HL-60 (cell line): ENCODE results near the gene RALY.

Source experiments
- CTCF ChIP-seq: IDR thresholded peaks from one replicate; pipeline ENCODE4 v1.5.1; 2011; ENCODE audit warnings: low read length, control low read depth, inconsistent platforms; ENCODE audit not compliant: insufficient read depth
- GABPA ChIP-seq: IDR thresholded peaks from 2 replicates; pipeline ENCODE4 v1.6.1; 2012; ENCODE audit warnings: low read depth
- POLR2AphosphoS5 ChIP-seq: IDR thresholded peaks from 2 replicates; pipeline ENCODE4 v1.6.1; 2012; ENCODE audit warnings: low read depth
- REST ChIP-seq: IDR thresholded peaks from 2 replicates; pipeline ENCODE4 v1.6.1; 2012; ENCODE audit warnings: low read depth; ENCODE audit not compliant: insufficient replicate concordance
- SPI1 ChIP-seq: IDR thresholded peaks from 2 replicates; pipeline ENCODE4 v1.6.1; 2012; ENCODE audit warnings: low read depth, mild to moderate bottlenecking, borderline replicate concordance

- no peak for TF ChIP-seq CTCF
- TF ChIP-seq POLR2AphosphoS5: no peak
- no peak for TF ChIP-seq REST
- no peak for TF ChIP-seq GABPA
- TF ChIP-seq SPI1: 0 out of 2 replicates have a peak, but pooled peaks have one; percentile 11
Observed at GRCh38 chr20:34104059-34104458, 110.3 kb downstream of the RALY start.
